Middle frontal gyrus (tissue), 1 donor: ENCODE data around the gene TBCEL.

ENCODE experiments used
- DNase-seq: peaks from one replicate; pipeline ENCODE4 v3.0.0-alpha.2; 2015; ENCODE audit warnings: low spot score; ENCODE audit errors: extremely low spot score

The TBCEL gene

GRCh38 chr11:121063728-121064127 is 39.8 kb downstream of the TBCEL start:
- no peak for DNase-seq

- no peak for DNase-seq
Observed at GRCh38 chr11:121066623-121067022, 42.7 kb downstream of the TBCEL start.

- DNase-seq, result no peak
Observed at GRCh38 chr11:121067026-121067425, 43.1 kb downstream of the TBCEL start.

- no peak for DNase-seq
Observed at GRCh38 chr11:121067453-121067852, 43.6 kb downstream of the TBCEL start.

- DNase-seq, result no peak
Observed at GRCh38 chr11:121067962-121068647, 44.2 kb downstream of the TBCEL start.

- no peak for DNase-seq
Observed at GRCh38 chr11:121068787-121069186, 44.9 kb downstream of the TBCEL start.

GRCh38 chr11:121070951-121071845 is 47.3 kb downstream of the TBCEL start:
- no peak for DNase-seq

GRCh38 chr11:121071846-121072450 is 48.0 kb downstream of the TBCEL start:
- DNase-seq, result no peak

- no peak for DNase-seq
Observed at GRCh38 chr11:121081321-121081720, 57.4 kb downstream of the TBCEL start.

- DNase-seq, result no peak
Observed at GRCh38 chr11:121082219-121082618, 58.3 kb downstream of the TBCEL start.

- DNase-seq, result no peak
Observed at GRCh38 chr11:121082670-121083069, 58.8 kb downstream of the TBCEL start.

GRCh38 chr11:121086866-121087265 is 63.0 kb downstream of the TBCEL start:
- no peak for DNase-seq

- DNase-seq, result no peak
Observed at GRCh38 chr11:121089566-121089965, 65.7 kb downstream of the TBCEL start.

GRCh38 chr11:121090145-121090721 is 66.3 kb downstream of the TBCEL start:
- no peak for DNase-seq

GRCh38 chr11:121091492-121092152 is 67.7 kb downstream of the TBCEL start:
- no peak for DNase-seq

GRCh38 chr11:121095561-121095960 is 71.7 kb downstream of the TBCEL start:
- no peak for DNase-seq

- DNase-seq, result no peak
Observed at GRCh38 chr11:121099364-121099763, 75.5 kb downstream of the TBCEL start.

- DNase-seq, result no peak
Observed at GRCh38 chr11:121099885-121100284, 76.0 kb downstream of the TBCEL start.

- DNase-seq, result no peak
Observed at GRCh38 chr11:121100943-121101342, 77.0 kb downstream of the TBCEL start, which contains the start of gene TECTA. Gene TECTA (plus strand): TSS chr11:121101243. CDS start chr11:121102666, 1,423 bp downstream.

- DNase-seq, result no peak
Observed at GRCh38 chr11:121104312-121104762, 80.4 kb downstream of the TBCEL start.

GRCh38 chr11:121105063-121105480 is 81.2 kb downstream of the TBCEL start:
- no peak for DNase-seq
